Mucosa of stomach (tissue), 1 donor: Measurements from ENCODE around the gene B4GALNT4.
"Not testable (repeated sequence)": the region's sequence is repeated elsewhere in the genome, so short reads cannot be mapped to it uniquely, and the experiment has no call there.

Source experiments
- H3K27me3 ChIP-seq: one replicate; pipeline ENCODE4 v1.7.0; 2013; ENCODE audit warnings: mild to moderate bottlenecking, low read length; ENCODE audit not compliant: control insufficient read depth, insufficient read depth
- H3K36me3 ChIP-seq: one replicate; pipeline ENCODE4 v1.7.0; 2013; ENCODE audit warnings: low read length; ENCODE audit not compliant: control insufficient read depth, insufficient read depth
- H3K4me1 ChIP-seq: one replicate; pipeline ENCODE4 v1.7.0; 2013; ENCODE audit warnings: mild to moderate bottlenecking, low read length; ENCODE audit not compliant: control insufficient read depth, insufficient read depth
- H3K4me3 ChIP-seq: one replicate; pipeline ENCODE4 v1.7.0; 2013; ENCODE audit warnings: low read length
- H3K9ac ChIP-seq: one replicate; pipeline ENCODE4 v1.7.0; 2013; ENCODE audit warnings: mild to moderate bottlenecking, low read length, moderate library complexity
- H3K9me3 ChIP-seq: one replicate; pipeline ENCODE4 v1.7.0; 2013; ENCODE audit warnings: mild to moderate bottlenecking, low read length, moderate library complexity; ENCODE audit not compliant: control insufficient read depth
- donor health status: Pancreatic carcinoma.

Gene B4GALNT4

DNA sequence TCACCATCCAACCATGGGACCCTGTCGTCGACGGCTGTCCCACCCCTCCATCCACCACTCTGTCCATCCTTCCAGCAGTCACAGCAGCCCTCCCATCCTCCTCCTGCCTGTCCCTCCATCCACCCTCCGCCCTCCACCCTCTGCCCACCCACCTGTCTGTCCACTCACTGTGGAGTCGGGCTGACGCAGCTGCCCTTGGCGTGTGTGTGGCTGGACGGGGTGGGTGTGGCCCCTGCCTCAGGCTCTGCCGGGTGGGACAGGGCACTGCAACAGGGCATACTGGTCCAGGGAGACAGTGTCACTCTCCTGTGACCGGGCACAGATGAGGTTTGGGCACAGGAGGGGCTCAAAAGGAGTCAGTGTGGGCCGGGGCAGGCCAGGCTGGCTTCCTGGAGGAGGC, 26.6 kb downstream of the B4GALNT4 start:
- no peaks in the 10 kb centered on the region for H3K36me3 ChIP-seq
- peak overlapping the region; percentile 91 for H3K9ac ChIP-seq
- H3K4me1 ChIP-seq = peaks cover 28% of the 10 kb centered on the region
- H3K27me3 ChIP-seq = no peaks in the 10 kb centered on the region
- no peaks in the 10 kb centered on the region for H3K9me3 ChIP-seq
- H3K4me3 ChIP-seq = peak overlapping the region; percentile 71

DNA sequence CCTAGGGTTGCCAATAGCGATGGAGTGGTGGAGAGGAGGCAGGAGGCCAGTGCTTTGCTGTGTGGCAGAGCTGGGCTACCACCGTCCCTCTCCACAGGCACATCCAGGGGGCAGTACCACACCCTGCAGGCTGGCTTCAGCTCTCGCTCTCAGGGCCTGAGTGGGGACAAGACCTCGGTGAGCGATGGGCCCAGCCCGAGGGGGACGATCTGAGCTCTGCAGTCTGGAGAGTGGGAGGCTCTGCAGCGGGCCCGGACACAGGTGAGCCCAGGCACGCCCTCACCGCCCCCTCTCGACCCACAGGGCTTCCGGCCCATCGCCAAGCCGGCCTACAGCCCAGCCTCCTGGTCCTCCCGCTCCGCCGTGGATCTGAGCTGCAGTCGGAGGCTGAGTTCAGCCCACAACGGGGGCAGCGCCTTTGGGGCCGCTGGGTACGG, 27.2 kb downstream of the B4GALNT4 start:
- Histone ChIP-seq H3K27me3 (no peaks in the 10 kb centered on the region), H3K9ac (no peak overlapping the region), H3K4me3 (no peak overlapping the region), H3K4me1 (peaks cover 25% of the 10 kb centered on the region), H3K36me3 (no peaks in the 10 kb centered on the region), H3K9me3 (no peaks in the 10 kb centered on the region)

DNA sequence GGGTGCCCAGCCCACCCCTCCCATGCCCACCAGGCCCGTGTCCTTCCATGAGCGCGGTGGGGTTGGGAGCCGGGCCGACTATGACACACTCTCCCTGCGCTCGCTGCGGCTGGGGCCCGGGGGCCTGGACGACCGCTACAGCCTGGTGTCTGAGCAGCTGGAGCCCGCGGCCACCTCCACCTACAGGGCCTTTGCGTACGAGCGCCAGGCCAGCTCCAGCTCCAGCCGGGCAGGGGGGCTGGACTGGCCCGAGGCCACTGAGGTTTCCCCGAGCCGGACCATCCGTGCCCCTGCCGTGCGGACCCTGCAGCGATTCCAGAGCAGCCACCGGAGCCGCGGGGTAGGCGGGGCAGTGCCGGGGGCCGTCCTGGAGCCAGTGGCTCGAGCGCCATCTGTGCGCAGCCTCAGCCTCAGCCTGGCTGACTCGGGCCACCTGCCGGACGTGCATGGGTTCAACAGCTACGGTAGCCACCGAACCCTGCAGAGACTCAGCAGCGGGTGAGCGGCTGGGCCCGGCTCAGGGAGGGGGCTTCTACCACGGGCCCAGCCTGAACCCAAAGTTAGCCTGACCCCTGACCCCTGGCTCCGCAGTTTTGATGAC, 27.7 kb downstream of the B4GALNT4 start:
- Histone ChIP-seq H3K27me3 (no peaks in the 10 kb centered on the region), H3K9me3 (no peaks in the 10 kb centered on the region), H3K9ac (no peak overlapping the region), H3K4me3 (no peak overlapping the region), H3K4me1 (peaks cover 25% of the 10 kb centered on the region), H3K36me3 (no peaks in the 10 kb centered on the region)

DNA sequence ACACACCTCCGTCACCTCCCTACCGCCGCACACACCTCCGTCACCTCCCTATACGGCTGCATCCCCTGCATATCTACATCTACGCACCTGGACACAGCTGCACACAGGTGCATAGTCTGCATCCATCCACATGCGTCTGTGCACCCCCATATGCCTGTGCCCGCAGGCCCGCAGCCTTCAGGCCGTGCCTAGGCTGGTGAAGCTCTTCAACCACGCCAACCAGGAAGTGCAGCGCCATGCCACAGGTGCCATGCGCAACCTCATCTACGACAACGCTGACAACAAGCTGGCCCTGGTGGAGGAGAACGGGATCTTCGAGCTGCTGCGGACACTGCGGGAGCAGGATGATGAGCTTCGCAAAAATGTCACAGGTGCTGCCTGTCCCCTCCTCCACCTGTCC, 29.5 kb downstream of the B4GALNT4 start:
- no peak overlapping the region for H3K4me3 ChIP-seq
- H3K9ac ChIP-seq = no peak overlapping the region

GRCh38 chr11:399731-400211, 30.5 kb downstream of the B4GALNT4 start:
- H3K9ac ChIP-seq = no peak overlapping the region
- H3K27me3 ChIP-seq = no peaks in the 10 kb centered on the region
- no peaks in the 10 kb centered on the region for H3K9me3 ChIP-seq
- no peak overlapping the region for H3K4me3 ChIP-seq
- H3K4me1 ChIP-seq = peaks cover 12% of the 10 kb centered on the region
- H3K36me3 ChIP-seq = no peaks in the 10 kb centered on the region

More for the DNA sequence above, 29.5 kb downstream of the B4GALNT4 start:
- Histone ChIP-seq H3K9me3 (no peaks in the 10 kb centered on the region), H3K36me3 (no peaks in the 10 kb centered on the region), H3K4me1 (peaks cover 12% of the 10 kb centered on the region), H3K27me3 (no peaks in the 10 kb centered on the region)

DNA sequence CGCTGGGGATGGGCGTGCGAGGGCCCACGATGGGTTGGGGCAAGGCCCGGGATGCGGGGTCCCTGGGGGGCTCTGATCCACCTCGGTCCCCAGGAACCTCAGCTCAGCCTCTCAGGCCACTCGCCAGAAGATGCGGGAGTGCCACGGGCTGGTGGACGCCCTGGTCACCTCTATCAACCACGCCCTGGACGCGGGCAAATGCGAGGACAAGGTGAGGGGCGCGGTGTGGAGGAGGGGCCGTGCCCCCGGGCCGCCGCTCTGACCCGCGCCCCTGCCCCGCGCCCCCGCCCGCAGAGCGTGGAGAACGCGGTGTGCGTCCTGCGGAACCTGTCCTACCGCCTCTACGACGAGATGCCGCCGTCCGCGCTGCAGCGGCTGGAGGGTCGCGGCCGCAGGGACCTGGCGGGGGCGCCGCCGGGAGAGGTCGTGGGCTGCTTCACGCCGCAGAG, 31.0 kb downstream of the B4GALNT4 start:
- Histone ChIP-seq H3K36me3 (no peaks in the 10 kb centered on the region), H3K4me3 (no peak overlapping the region), H3K9ac (no peak overlapping the region), H3K27me3 (no peaks in the 10 kb centered on the region), H3K9me3 (no peaks in the 10 kb centered on the region), H3K4me1 (peaks cover 10% of the 10 kb centered on the region)

DNA sequence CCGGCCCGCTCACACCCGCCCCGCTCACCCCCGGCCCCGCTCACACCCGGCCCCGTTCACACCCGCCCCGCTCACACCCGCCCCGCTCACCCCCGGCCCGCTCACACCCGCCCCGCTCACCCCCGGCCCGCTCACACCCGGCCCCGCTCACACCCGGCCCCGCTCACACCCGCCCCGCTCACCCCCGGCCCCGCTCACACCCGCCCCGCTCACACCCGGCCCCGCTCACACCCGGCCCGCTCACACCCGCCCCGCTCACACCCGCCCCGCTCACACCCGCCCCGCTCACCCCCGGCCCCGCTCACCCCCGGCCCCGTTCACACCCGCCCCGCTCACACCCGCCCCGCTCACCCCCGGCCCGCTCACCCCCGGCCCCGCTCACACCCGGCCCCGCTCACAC, 31.9 kb downstream of the B4GALNT4 start:
- not testable (repeated sequence) for H3K36me3 ChIP-seq, H3K27me3 ChIP-seq, H3K9ac ChIP-seq, H3K4me1 ChIP-seq, H3K4me3 ChIP-seq, H3K9me3 ChIP-seq

DNA sequence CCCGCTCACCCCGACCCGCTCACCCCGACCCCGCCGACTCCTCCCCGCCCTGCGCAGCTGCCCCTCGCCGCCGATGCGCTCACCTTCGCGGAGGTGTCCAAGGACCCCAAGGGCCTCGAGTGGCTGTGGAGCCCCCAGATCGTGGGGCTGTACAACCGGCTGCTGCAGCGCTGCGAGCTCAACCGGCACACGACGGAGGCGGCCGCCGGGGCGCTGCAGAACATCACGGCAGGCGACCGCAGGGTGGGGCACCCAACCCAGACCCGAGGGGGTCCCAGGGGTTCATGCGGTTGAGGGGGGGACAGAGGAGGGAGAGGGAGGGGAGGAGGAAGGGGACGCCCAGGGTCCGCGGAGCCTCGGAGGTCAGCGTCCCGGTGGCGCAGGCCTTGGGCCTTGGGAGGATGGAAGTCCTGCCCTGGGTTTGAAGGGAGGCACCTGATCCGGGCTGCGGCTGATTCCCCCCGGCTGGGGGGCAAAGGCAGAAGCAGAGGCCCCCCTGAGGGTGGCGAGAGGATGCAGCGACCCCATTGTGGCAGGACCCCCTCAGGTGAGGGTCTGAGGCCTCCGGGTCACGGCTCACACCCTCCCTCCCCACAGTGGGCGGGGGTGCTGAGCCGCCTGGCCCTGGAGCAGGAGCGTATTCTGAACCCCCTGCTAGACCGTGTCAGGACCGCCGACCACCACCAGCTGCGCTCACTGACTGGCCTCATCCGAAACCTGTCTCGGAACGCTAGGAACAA, 33.9 kb downstream of the B4GALNT4 start:
- Histone ChIP-seq H3K36me3 (no peaks in the 10 kb centered on the region), H3K27me3 (no peaks in the 10 kb centered on the region), H3K9me3 (no peaks in the 10 kb centered on the region), H3K4me3 (no peak overlapping the region), H3K4me1 (peaks cover 11% of the 10 kb centered on the region), H3K9ac (no peak overlapping the region)

GRCh38 chr11:403761-404431, 34.6 kb downstream of the B4GALNT4 start:
- H3K9me3 ChIP-seq = no peaks in the 10 kb centered on the region
- H3K9ac ChIP-seq = no peak overlapping the region
- no peaks in the 10 kb centered on the region for H3K27me3 ChIP-seq
- no peak overlapping the region for H3K4me3 ChIP-seq
- H3K36me3 ChIP-seq = no peaks in the 10 kb centered on the region
- peaks cover 11% of the 10 kb centered on the region for H3K4me1 ChIP-seq

- H3K27me3 ChIP-seq = no peaks in the 10 kb centered on the region
- no peaks in the 10 kb centered on the region for H3K36me3 ChIP-seq
- no peaks in the 10 kb centered on the region for H3K9me3 ChIP-seq
- H3K4me3 ChIP-seq = no peak overlapping the region
- H3K4me1 ChIP-seq = peaks cover 11% of the 10 kb centered on the region
- H3K9ac ChIP-seq = no peak overlapping the region
Observed at GRCh38 chr11:404551-405264, 35.4 kb downstream of the B4GALNT4 start.

GRCh38 chr11:405323-405953, 36.1 kb downstream of the B4GALNT4 start:
- Histone ChIP-seq H3K9ac (no peak overlapping the region), H3K4me1 (peaks cover 11% of the 10 kb centered on the region), H3K4me3 (no peak overlapping the region), H3K27me3 (no peaks in the 10 kb centered on the region), H3K36me3 (no peaks in the 10 kb centered on the region), H3K9me3 (no peaks in the 10 kb centered on the region)
